GM21576 (cell line): Measurements from ENCODE around the gene RGS9.
A peak's percentile ranks its signal among the peaks of the same experiment; 100 is the strongest.
"Not testable (repeated sequence)": the region's sequence is repeated elsewhere in the genome, so short reads cannot be mapped to it uniquely, and the experiment has no call there.

Experiments used
- ATAC-seq: cut with Tn5 transposase; IDR thresholded peaks from one replicate; pipeline ENCODE4 v1.9.1; 2021; ENCODE audit warnings: mild to moderate bottlenecking, moderate library complexity; ENCODE audit not compliant: unreplicated experiment

Gene RGS9

GRCh38 chr17:65180752-65181236 lies 43.6 kb downstream of the RGS9 start:
- not testable (repeated sequence) for ATAC-seq

- ATAC-seq, result peak; percentile 53
These were observed 44.3 kb downstream of the RGS9 start for GRCh38 chr17:65181237-65182061.

GRCh38 chr17:65182233-65182632 lies 45.1 kb downstream of the RGS9 start:
- peak; percentile 46 for ATAC-seq

GRCh38 chr17:65183736-65184135 lies 46.6 kb downstream of the RGS9 start:
- no peak for ATAC-seq

- no peak for ATAC-seq
These were observed 47.2 kb downstream of the RGS9 start for GRCh38 chr17:65184235-65184959.

- no peak for ATAC-seq
These were observed 47.9 kb downstream of the RGS9 start for GRCh38 chr17:65185062-65185461.

- no peak for ATAC-seq
These were observed 48.7 kb downstream of the RGS9 start for GRCh38 chr17:65185668-65186382.

- ATAC-seq, result no peak
These were observed 53.4 kb downstream of the RGS9 start for GRCh38 chr17:65190467-65191097.

- no peak for ATAC-seq
These were observed 54.9 kb downstream of the RGS9 start for GRCh38 chr17:65191811-65192740.

GRCh38 chr17:65193305-65193704 lies 56.1 kb downstream of the RGS9 start:
- ATAC-seq, result no peak

GRCh38 chr17:65193716-65194293 lies 56.6 kb downstream of the RGS9 start:
- no peak for ATAC-seq

GRCh38 chr17:65194670-65195334 lies 57.6 kb downstream of the RGS9 start:
- ATAC-seq, result no peak

GRCh38 chr17:65195716-65196115 lies 58.5 kb downstream of the RGS9 start:
- no peak for ATAC-seq

- no peak for ATAC-seq
These were observed 59.4 kb downstream of the RGS9 start for GRCh38 chr17:65196617-65197016.

- no peak for ATAC-seq
These were observed 60.0 kb downstream of the RGS9 start for GRCh38 chr17:65197201-65197600.

GRCh38 chr17:65198653-65199382 lies 61.6 kb downstream of the RGS9 start:
- no peak for ATAC-seq

- ATAC-seq, result no peak
These were observed 64.2 kb downstream of the RGS9 start for GRCh38 chr17:65201331-65201730.

GRCh38 chr17:65202844-65203571 lies 65.8 kb downstream of the RGS9 start:
- no peak for ATAC-seq
